Measurements from ENCODE around the gene DNAH6.
"Not testable (repeated sequence)": the region's sequence is repeated elsewhere in the genome, so short reads cannot be mapped to it uniquely, and the experiment has no call there.

DNAH6 gene

DNA sequence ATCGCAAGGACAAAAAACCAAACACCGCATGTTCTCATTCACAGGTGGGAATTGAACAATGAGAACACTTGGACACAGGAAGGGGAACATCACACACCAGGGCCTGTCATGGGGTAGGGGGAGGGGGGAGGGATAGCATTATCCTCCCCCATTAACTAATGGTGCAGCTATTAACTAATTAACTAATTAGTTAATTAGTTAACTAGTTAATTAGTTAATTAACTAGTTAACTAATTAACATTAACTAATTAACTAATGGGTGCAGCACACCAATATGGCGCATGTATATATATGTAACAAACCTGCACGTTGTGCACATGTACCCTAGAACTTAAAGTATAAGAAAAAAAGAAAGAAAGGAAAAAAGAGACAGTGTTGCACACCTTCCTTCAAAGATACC, 352.0 kb downstream of the DNAH6 start:
- H3K4me3 Mint-ChIP-seq; H3K27ac Mint-ChIP-seq (ENCODE audit: low read depth); H3K9me3 Mint-ChIP-seq; H3K27me3 Mint-ChIP-seq; DNase-seq (ENCODE audit: low spot score in 2 of 2); ATAC-seq (replicated peaks; ENCODE audit: extremely low read depth, poor library complexity, severe bottlenecking); H3K36me3 Mint-ChIP-seq (ENCODE audit: insufficient read depth): not testable (repeated sequence)
- H3K4me1 Mint-ChIP-seq, result peaks cover 28% of the 10 kb centered on the region

Data from central memory CD8-positive, alpha-beta T cell (primary cell).